Measurements from ENCODE around the gene PSMD12. TPM values are rescaled to one million over a fixed set of nuclear protein-coding genes. Genes with fewer than 3 reads are reported as not detected.

Gene PSMD12
- 47.3 and 54.6 TPM in 2 replicates for total RNA-seq

DNA sequence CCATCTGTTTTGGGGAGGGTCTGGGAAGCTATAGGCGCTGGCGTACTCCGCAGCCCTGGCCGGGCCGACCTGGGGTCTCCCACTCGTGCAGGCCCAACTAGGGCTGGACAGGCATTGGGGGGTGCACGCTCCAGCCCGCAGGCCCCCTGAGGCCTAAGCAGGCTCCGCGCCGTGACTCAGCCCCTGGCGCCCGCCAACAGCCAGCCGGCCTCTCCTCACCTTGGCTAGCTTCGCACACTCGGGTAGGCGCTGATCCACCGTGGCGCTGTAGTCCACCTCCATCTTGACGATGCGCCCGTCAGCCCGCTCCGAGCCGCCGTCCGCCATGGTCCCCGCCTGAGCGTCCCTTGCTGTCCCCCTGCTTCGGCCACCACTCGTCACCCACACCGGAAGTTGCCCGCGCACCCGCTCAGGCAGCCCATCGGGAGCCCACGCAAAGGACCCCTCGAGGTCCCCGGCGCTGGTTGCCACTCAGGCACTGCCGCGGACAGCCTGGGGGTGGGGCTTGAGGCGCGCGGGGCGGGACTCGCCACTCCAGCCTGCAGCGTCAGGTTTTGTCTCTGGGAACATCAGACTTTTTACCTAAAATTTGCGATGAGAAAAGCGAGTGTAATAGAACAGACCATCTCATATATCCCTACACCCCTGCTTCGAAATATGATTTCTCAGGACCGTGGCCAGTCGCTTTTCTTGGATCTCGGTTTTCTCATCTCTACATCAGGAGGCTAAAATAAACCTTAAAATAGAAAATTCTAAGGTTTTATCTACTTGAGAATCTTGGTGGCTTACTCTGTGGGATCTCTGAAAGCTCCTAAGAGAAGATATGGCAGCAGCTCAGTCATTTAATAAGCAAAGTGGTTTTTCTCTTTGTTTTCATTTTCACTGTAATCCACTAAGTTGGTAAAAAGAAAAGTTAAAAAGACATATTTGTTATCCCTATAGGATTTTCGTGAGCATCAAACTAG, at the start of gene PSMD12:
TSS of gene PSMD12 (minus strand) at position 385 of the 965 bp plus-strand sequence. CDS start at position 327, 58 bp downstream.
- Mint-ChIP-seq H3K27me3 (no peaks in the 10 kb centered on the region), H3K4me1 (peaks cover 40% of the 10 kb centered on the region), H3K4me3 (peak within 1 kb of the TSS; percentile 91), H3K36me3 (ENCODE audit: low read depth) (peaks cover 27% of the 10 kb centered on the region), H3K27ac (peak within 1 kb of the TSS; percentile 87), H3K9me3 (no peaks in the 10 kb centered on the region)
- intact Hi-C loops (cut with micrococcal nuclease): loop anchor here (1.0 to 2.0 kb wide), 4 partner anchors 8 to 1960 kb away; partner anchors contain the start of genes ABCA5, HELZ and NOL11
- TF ChIP-seq, protein P1, sequence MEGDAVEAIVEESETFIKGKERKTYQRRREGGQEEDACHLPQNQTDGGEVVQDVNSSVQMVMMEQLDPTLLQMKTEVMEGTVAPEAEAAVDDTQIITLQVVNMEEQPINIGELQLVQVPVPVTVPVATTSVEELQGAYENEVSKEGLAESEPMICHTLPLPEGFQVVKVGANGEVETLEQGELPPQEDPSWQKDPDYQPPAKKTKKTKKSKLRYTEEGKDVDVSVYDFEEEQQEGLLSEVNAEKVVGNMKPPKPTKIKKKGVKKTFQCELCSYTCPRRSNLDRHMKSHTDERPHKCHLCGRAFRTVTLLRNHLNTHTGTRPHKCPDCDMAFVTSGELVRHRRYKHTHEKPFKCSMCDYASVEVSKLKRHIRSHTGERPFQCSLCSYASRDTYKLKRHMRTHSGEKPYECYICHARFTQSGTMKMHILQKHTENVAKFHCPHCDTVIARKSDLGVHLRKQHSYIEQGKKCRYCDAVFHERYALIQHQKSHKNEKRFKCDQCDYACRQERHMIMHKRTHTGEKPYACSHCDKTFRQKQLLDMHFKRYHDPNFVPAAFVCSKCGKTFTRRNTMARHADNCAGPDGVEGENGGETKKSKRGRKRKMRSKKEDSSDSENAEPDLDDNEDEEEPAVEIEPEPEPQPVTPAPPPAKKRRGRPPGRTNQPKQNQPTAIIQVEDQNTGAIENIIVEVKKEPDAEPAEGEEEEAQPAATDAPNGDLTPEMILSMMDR (IDR thresholded peaks at IDR 0.05): no peak
- ATAC-seq (ENCODE audit: low read depth): peak; percentile 98
- POLR2A ChIA-PET: interaction anchor here (0.6 to 3.3 kb wide), 5 partner anchors 8 to 1173 kb away, joined by 3 to 22 read pairs (median 4); partner anchors contain the start of gene PITPNC1
- CTCF ChIA-PET: interaction anchor here (6.0 kb wide), 1 partner anchor 10 kb away, joined by 43 read pairs; the partner anchor contains the start of gene PITPNC1
- peak; percentile 94 for DNase-seq

DNA sequence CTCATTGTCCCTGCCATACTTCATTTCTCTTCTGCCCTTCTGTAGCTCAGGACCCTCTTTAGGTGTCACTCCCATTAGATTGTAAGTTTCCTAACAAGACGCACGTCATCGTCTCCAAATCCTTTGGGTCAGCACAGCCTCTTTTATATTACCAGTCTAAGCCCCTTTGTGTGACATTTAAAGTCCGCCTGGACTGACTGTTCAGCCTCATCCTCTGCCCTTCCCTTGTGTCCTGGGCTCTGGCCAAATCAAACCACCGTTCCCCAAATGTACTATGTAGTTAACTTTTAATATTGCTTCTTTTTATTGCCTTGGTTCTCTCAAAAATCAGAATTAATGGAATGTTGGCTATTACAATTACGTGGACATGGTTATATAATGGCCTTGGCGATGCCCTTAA, 48.9 kb upstream of the PSMD12 start:
- peaks cover 5% of the 10 kb centered on the region for H3K4me1 Mint-ChIP-seq
- ATAC-seq (ENCODE audit: low read depth): no peak
- H3K9me3 Mint-ChIP-seq: peaks cover 3% of the 10 kb centered on the region
- ChIA-PET POLR2A (no interaction called here), CTCF (no interaction called here)
- no peaks in the 10 kb centered on the region for H3K36me3 Mint-ChIP-seq (ENCODE audit: low read depth)
- intact Hi-C loops (cut with micrococcal nuclease): no loop called here
- no peaks in the 10 kb centered on the region for H3K27me3 Mint-ChIP-seq
- DNase-seq: no peak
- no peak overlapping the region for H3K4me3 Mint-ChIP-seq
- no peak overlapping the region for H3K27ac Mint-ChIP-seq
- TF ChIP-seq, protein P1 (IDR thresholded peaks at IDR 0.05): no peak

DNA sequence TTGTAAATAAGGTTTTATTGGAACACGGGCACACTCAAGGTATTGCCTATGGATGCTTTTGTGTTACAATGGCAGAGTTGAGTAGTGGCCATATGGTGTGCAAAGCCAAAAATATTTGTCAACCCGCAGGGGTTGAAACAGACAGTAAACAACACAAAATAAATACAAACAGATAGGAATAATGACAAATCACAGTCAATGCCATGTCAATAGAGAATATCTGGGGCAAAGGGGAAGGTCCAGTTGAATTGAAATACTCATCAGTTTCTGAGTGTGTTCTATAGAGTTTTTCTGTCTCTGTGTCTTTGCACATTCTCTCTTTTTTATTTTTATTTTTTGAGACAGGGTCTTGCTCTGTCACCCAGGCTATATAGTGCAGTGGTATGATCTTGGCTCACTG, 48.2 kb upstream of the PSMD12 start:
- TF ChIP-seq, protein P1 (IDR thresholded peaks at IDR 0.05): no peak
- no peaks in the 10 kb centered on the region for H3K27me3 Mint-ChIP-seq
- peaks cover 3% of the 10 kb centered on the region for H3K9me3 Mint-ChIP-seq
- DNase-seq (no peak), ATAC-seq (ENCODE audit: low read depth) (no peak)
- H3K4me1 Mint-ChIP-seq: peaks cover 2% of the 10 kb centered on the region
- no peak overlapping the region for H3K4me3 Mint-ChIP-seq
- H3K27ac Mint-ChIP-seq: no peak overlapping the region
- intact Hi-C loops (cut with micrococcal nuclease): no loop called here
- ChIA-PET POLR2A (no interaction called here), CTCF (no interaction called here)
- no peaks in the 10 kb centered on the region for H3K36me3 Mint-ChIP-seq (ENCODE audit: low read depth)

DNA sequence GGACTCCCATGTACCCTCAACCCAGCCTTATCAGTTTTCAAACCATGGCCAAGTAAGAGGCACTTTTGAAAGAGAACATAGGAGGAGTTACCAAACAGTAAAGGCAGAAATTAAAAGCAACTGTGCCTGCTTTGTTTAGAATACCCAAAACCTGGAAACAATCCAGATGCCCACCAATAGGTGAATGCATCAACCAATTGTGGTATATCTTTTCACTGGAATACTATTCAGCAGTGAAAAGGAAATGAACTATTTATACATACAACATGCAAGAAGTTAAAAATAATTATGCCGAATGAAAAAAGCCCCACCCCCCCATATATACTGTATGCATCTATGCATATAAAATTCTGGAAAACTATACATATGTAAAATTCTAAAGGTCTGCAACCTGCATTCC, 47.8 kb upstream of the PSMD12 start:
- DNase-seq (no peak), ATAC-seq (ENCODE audit: low read depth) (no peak)
- no peak overlapping the region for H3K27ac Mint-ChIP-seq
- H3K36me3 Mint-ChIP-seq (ENCODE audit: low read depth): no peaks in the 10 kb centered on the region
- peaks cover 2% of the 10 kb centered on the region for H3K4me1 Mint-ChIP-seq
- TF ChIP-seq, protein P1 (IDR thresholded peaks at IDR 0.05): no peak
- intact Hi-C loops (cut with micrococcal nuclease): no loop called here
- H3K9me3 Mint-ChIP-seq: peaks cover 3% of the 10 kb centered on the region
- ChIA-PET CTCF (no interaction called here), POLR2A (no interaction called here)
- no peak overlapping the region for H3K4me3 Mint-ChIP-seq
- no peaks in the 10 kb centered on the region for H3K27me3 Mint-ChIP-seq

DNA sequence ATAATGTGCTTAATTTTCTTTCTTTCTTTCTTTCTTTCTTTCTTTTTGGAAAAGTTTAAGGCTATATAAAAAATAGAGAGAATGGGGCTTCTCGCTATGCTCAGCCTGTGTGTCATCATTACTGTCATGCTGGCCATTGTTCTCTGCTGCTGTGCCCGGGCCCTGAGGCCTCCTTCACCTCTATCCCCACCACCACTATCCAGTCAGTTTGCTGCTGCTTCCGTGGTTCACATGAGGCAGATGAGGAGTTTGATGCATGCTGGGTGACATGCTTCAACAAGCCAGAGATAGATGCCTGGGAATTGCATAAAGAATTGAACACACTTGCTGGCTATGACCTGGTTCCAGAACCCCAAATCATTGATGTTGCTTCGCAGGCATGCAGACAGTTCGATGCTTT, 47.0 kb upstream of the PSMD12 start:
- intact Hi-C loops (cut with micrococcal nuclease): no loop called here
- peaks cover 3% of the 10 kb centered on the region for H3K9me3 Mint-ChIP-seq
- no peak overlapping the region for H3K4me3 Mint-ChIP-seq
- H3K27me3 Mint-ChIP-seq: no peaks in the 10 kb centered on the region
- no peak overlapping the region for H3K27ac Mint-ChIP-seq
- TF ChIP-seq, protein P1 (IDR thresholded peaks at IDR 0.05): no peak
- ATAC-seq (ENCODE audit: low read depth): no peak
- no peaks in the 10 kb centered on the region for H3K36me3 Mint-ChIP-seq (ENCODE audit: low read depth)
- no peaks in the 10 kb centered on the region for H3K4me1 Mint-ChIP-seq
- DNase-seq: no peak
- POLR2A ChIA-PET: no interaction called here
- CTCF ChIA-PET: no interaction called here

Measured in activated B cell treated with CpG ODN at 0.5 μM for 24 hours (primary cell).